Putamen (tissue), 1 donor: ENCODE results near the gene GGTA1.
"Not testable (repeated sequence)": the region's sequence is repeated elsewhere in the genome, so short reads cannot be mapped to it uniquely, and the experiment has no call there.

Source experiments
- DNase-seq: peaks from one replicate; pipeline ENCODE4 v3.0.0-alpha.2; 2016; ENCODE audit warnings: low spot score

The GGTA1 gene

DNA sequence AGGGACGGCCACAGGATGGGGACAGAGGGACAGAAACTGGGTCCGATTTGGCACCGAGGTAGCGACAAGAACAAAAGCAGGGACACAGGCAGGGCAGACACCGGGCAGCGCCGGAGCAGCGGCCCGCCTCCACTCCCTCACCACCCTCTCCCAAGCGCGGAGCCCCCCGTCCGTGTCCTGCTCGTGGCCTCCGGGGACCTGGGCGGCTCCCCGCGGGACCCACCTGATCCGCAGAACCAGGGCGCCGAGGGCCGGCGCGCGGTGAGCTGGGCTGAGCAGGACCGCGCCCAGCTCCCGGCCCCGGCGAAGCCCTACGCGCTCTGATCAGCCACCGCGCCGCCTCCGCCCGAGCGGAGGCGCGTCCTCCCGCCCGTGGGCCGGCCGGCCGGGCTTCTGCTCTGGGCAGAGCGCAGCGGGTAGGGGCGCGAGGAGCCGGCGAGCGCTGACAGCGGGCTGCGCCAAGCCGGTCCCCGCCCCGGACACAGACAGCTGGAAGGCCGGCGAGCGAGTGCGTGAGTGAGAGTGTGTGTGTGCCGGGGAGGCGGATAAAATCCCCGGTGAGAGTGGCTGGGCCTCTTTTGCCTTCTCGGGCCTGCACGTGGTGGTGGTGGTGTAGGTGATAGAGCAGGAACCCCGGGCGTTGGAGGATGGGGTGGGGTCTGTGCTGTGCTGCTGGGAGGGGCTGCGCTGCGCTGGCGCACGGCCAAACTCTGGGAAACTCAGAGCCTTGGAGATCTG lies at the start of gene GGTA1:
Gene GGTA1, minus strand, starts transcription at position 418 of the 738 bp plus-strand sequence. CDS start 31,922 bp downstream, outside the sequence.
- no peak for DNase-seq

DNA sequence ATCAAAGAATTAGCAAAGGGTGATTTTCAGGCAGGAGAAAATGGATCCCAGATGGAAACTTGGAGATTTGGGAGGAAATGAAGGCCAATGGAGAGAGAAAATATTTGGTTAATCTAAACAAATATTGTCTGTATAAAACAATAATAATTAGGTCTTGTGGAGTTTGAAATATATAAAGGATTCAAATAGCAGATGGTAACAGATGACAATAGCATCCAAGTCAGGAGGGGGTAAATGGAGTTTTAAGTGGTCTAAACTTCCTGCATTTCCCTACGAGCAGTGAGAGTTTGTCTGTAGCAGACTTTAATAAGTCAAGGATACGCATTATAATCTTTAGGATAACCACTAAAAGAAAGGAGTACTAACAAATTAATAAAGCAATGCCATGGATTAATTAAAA lies 49.0 kb upstream of the GGTA1 start:
- no peak for DNase-seq

DNA sequence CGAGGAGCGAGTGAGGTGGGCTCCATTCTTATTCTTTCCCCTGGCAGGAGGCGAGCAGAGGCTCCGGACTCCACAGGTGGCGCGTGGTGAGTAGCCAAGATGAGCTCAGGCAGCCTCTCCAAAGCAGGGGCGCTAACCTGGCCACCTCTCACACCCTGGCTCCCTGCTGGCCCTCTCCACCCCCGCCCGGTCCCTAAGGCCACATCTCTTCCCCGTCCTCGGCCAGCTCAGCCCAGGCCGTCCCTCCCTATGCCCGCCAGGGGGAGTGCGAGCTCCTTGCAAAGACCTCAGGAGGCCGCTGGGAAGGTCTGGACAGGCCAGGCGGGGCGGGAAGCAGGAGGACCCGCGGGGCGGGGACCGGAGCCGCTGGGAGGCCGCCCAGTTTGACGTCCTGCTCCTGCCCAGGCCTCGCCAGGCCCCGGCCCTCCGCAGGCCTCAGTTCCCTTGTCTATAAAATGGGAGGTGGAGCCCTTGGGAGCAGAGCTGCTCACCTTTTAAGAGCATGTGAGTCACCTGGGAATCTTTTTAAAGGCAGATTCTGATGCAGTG lies 46.3 kb upstream of the GGTA1 start:
- DNase-seq: peak; percentile 92

DNA sequence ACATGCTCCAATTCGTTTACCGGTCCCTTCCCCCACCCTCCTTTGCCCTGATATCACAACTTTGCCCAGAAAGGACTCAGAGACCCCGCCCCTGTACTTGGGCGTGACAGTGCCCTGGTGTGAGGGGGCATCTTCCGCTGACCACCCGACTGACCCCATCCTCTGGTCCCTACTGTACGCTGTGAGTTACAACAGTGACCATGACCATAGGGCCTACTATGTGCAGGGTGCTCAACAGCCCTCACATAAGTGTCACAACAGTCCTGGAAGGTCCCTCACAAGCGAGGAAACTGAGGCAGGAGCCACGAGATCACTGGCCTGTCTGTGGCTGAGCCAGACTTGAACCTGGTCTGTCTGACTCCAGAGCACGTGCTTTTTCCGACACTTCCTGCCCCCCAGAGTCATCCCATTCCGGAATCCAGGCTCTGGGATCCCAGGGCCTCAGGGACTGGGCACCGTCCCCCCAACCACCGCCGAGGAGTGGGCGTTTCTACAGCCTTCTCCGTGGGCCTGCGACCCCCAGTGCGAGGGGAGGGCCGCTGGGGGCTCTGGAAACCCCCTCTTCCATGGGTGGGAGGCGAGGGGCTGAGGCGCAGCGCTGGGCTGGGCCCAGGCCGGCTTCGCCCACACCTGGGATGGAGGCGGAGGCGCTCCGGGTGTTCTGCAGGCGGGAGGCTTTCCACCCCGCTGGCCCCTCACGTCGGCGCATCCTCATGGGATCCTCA lies 45.7 kb upstream of the GGTA1 start:
- no peak for DNase-seq

DNA sequence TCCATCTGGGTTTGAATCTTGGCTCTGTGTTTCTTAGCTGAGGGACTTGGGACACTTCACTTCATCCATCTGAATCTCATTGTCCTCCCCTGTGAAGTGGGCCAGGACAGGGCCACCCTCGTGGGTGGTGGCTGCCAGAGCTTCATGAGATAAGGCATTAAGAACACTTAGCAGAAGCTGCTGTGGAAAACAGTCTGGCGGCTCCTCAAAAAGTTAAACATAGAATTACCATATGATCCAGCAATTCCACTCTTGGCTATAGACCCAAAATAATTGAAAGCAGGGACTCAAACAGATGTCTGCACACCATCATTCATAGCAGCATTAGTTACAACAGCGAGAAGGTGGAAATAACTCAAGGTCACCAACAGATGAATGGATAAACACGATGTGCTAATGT lies 42.4 kb upstream of the GGTA1 start:
- no peak for DNase-seq

DNA sequence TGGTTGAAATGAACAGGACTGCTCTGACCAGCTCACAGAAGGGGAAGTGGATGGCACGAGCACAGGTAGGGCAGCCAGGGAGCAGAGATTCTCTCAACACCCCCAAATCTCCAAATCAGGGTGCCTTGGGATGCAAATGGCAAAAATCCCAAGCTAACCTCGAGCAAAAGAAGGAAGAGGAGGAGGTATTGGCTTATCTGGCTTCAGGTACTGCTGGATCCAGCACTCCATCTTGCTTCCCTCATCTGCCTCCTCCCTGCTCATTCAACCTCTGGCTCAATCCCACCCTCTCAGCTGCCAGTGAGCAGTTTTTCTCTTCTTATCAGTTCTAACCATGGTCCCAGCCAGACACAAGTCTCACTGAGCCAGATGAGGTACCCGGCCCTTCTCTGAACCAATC lies 41.6 kb upstream of the GGTA1 start:
- DNase-seq: no peak

DNA sequence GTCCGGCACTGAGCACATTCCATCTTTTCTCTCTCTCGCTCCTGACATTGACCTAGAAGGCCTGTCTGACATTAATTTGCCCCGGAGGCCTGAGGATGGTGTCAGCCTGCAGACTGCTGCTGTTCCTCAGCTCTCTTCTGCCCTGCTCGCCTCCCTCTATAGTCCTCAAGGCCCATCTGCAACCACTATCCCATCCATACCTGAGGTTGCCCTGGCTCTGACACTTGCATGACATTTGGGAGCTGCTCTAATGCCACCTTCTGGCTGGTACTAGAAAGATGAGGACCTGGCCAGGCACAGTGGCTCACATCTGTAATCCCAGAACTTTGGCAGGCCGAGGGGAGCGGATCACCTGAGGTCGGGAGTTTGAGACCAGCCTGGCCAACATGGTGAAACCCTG lies 38.6 kb upstream of the GGTA1 start:
- DNase-seq: no peak

DNA sequence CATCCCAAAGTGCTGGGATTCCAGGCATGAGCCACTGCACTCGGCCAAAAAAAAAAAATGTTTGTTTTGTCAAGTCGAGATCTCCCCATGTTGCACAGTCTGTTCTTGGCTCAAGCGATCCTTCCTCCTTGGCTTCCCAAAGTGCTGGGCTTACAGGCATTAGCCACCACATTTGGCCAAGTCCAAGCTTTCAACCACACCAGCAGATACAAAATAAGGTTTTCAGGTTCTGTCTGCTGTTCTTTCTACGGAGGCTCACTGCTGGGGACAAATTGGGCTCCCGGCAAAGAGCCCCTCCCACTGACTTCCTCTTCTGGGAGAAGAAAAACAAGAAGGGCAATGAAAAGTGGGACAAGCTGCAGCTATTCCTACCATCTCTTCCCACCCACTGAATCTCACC lies 37.6 kb upstream of the GGTA1 start:
- DNase-seq: no peak

DNA sequence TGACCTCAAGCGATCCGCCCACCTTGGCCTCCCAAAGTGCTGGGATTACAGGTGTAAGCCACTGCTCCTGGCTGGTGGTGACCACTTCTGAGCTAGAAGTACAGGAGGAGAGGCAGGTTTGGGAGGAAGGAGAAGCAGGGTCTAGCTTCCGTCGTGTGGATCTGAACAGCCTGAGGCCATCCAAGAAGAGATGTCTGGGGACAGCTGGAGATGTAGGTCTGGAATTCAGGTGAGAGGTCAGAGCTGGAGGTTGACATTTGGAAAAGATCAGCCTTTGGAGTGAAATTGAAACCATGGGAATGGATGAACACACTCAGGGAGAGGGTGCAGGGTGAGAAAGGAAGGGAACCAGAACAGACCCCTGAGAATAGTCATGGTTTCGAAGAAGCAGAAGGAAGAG lies 33.2 kb upstream of the GGTA1 start:
- DNase-seq: no peak

DNA sequence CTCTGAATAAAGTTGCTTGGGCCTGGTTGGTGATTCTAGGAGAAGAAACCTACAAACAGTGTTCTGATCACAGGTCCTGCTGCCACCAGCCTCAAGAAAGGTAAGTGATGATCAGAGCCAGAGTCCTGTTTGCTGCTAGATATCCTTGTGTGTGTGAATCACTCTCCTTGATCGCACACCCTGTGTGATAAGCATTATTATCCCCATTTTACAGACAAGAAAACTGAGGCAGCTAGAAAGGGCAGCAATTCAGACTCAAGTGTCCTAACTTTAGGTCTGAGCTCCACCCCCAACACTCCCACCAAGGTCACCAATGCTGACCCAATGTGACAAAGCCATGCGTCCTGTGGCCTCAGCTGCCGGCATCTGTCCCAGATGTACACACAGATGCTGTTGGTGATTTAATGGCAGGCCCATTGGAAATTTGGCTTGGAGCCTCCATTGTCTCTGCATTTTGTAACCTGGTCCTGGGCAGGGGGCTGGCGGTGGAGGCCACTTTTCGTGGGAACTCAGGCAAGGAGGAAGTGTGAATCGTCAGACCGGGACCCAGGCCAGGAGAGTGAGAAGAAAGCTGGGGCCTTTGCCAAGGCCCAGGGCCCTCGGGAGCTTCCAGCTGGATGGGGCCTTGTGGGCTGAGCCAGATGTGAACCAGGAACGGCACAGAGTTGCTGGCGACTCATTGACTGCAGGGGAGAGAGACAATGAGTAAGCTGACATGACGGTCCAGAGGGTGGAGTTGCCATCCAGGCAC lies 29.8 kb upstream of the GGTA1 start:
- DNase-seq: peak; percentile 52

DNA sequence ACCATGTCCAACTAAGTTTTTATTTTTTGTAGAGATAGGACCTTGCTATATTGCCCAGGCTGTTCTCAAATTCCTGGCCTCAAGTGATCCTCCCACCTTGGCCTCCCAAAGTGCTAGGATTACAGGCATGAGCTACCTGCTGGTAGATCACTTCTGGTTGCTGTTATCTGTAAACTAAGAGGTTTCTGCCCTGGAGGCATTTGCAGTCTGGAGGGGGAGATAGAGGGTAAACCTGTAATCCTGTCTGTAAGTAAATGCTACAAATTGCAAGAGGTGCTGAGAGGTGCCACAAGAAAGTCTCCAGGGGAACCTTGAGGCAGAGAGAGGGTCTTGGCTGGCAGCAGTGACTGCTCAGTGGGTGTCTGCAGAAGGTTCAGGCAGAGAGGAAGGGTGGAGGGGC lies 29.0 kb upstream of the GGTA1 start:
- DNase-seq: no peak

DNA sequence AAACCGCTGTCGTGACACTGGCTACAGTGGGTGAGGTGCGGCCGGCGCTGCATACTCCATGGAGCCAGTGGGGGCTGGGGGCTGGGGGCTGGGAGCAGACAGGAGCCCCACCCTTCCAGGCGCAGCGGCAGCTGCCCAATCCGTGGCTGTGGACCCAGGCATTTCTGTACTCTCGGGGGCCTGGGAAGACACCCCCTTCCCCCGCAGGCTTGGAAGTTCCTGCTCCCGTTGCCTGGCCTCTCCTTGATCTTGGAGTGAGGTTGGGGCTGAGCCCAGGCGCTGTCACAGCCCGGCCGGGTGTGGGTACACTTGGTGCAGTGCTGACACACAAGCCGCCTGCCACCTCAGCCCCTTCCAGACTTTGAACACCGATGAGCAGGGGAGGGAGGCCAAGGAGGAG lies 27.7 kb upstream of the GGTA1 start:
- DNase-seq: no peak

DNA sequence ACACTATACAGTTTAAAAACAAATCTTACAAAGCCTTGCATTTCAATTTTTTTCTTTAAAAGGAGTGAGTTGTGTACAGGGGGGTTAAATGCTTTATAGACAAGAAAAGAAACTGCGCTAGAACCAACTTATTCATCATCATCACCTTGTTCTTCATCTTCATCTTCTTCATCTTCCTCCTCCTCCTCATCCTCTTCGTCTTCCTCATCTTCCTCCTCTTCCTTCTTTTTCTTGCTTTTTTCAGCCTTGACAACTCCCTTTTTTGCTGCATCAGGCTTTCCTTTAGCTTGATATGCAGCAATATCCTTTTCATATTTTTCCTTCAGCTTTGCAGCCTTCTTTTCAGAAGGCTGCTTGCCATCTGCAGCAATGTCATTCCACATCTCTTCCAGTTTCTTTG lies 20.0 kb upstream of the GGTA1 start:
- not testable (repeated sequence) for DNase-seq

DNA sequence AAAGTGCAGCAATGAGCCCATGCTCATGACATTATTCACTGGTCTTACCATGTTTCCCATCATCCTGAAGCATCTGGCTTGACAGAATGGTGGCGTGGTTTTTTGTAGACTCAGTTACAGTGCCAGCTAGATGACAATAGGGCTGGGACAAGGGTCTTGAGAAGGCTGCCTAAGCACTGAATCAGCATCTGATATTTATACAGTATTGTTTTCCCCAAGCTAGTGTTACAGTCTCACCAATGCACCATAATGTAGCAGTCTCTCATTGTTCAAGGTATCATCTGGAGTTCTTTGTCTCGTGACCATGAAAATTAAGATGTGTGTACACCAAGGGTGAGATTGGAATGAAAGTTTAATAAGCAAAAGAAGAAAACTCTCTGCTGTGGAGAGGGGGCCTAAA lies 19.0 kb upstream of the GGTA1 start:
- no peak for DNase-seq

DNA sequence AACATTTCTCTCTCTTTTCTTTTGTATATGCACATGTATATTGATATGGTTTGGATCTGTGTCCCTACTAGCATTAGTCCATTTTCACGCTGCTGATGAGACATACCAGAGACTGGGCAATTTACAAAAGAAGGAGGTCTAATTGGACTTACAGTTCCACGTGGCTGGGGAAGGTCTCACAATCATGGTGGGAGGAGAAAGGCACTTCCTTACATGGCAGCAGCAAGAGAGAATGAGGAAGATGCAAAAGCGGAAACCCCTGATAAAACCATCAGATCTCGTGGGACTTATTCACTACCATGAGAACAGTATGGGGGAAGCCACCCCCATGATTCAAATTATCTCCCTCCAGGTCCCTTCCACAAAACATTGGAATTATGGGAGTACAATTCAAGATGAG lies 13.5 kb upstream of the GGTA1 start:
- DNase-seq: not testable (repeated sequence)

DNA sequence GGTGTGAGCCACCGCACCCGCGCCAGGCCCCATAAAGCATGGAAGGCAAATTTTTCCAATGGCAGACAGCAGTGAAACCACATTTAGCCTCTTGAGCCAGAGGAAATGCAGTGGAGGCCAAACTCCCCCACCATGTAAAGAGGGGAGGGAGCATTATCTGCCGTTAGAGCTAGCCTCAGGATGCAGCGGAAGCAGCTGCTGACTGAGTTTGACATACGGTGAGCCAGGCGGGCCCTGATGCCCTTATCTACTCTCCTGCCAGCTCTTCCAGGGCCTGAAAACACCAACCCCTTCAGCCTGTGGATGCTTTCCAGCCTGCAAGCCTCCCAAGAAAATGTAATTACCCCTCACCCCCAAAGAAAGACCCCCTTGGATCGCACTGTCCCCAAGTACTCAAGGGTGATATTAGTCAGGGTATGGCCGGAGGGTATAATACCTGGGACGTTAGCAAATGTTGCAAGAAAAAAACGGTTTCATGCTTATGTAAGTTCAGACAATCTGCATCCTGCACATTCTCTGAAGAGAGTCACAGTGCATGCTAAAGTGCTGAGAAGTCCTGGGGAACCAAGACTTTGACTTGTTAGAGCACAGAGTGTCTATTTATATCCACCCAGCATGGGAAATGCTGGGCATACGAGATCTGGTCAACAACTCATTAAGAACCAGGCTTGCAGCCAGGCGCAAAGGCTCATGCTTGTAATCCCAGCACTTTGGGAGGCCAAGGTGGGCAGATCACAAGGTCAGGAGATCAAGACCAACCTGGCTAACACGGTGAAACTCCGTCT lies 11.3 kb upstream of the GGTA1 start:
- no peak for DNase-seq

DNA sequence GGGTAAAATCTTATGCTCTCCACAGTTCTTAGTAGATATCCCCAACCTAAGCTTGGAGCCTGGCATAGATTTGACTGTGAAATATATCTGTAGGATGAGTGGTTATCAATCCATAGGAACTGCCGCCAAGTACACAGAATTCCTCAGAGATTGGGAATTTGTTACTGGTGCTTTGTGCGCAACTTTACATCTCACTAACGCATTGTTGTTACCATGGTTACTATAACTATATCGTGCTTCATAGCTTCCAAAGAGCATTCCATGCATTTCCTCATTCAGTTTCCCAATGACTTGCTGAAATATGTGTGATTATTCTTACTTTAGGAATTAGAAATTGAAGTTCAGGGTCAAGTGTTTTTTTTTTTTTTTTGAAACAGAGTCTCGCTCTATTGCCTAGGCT lies 9.5 kb upstream of the GGTA1 start:
- no peak for DNase-seq

DNA sequence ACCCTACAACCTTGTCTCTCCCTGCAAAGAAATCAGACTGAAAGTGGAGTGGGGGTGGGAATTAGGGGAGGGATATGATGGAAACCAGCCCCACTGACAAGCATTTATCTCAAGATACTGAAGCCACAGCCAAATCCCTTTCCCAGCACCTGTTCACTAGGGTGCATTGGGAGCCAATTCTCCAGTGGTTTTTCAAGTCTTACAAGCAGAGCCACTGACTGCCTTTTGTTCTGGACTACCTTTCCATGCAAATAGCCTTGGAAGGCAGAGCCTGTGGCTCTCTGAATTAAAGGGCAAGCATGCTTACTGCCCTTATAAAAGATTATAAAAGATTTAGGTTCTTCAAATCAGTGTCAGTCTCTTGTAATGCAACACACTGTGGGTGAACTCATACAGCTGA lies 8.8 kb upstream of the GGTA1 start:
- DNase-seq: no peak

DNA sequence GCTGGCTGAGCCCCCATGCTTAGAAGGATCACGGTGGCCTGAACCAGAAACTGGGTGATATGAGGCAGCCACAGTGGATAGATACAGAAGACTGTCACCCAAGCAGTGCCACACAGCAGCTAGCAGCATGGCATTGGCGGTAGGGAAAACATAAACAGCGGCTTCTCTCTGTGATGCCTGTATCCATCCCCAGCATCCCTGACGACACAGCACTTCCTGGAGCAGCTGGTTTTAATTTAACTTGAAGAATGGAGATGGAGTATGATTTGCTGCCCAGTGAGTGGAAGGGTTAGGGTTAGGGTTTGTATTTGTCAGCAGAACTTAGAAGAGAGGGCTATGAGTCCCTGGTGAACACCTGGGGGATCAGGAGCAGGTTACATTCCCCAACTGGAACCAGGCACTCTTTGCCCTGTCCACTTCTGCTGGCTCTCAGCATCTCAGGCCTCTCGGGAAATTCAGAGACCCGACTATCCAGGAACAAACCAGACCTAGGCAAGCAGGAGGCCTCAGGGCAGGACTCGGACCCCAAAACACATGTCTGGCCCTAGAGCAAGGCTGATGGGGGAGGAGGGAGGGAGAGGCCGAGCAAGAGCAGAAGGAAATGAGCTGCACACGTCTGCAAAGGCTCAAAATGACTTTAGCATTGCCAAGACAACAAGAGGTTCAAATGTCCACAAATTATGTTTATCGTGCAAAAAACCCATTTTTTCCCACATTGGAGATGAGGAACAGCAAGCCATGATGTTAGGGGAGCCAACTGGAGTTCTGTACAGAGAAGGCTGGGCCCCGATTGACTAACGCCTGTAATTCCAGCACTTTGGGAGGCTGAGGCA lies 6.5 kb upstream of the GGTA1 start:
- no peak for DNase-seq

DNA sequence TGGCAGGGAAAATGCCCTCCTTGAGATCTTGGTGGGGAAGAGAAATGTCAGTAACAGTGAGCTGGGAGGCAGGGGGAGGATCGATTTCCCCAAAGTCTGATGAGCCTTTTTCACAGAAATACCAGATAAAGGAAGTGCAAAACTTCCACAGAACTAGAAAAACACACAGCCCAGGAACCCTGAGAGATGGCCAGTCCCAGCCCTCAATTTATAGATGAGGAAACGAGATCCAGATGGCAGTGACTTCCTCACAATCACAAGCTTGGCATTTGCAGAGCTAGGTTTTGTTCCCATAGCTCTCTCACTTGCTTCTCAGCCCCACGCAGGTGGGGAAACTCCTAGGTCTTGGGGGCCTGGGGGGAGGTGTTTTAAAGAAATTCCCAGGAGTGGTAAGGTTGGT lies 3.8 kb upstream of the GGTA1 start:
- no peak for DNase-seq

DNA sequence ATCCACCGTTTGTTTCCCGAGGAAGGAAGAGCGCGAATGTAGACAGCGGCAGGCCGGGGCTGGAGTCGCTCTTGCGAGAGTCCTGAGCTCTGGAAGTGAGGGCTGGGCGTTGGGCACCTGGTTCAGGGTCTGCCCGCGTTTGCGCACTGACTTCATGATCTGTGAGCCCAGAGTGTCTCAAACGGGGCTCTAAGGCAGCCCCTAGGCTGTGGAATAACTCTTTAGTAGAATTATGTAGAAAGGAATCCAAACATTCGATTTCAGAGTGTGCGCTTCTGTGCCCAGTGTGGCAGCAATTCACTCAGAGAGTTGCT lies 478 bp upstream of the GGTA1 start:
- no peak for DNase-seq

DNA sequence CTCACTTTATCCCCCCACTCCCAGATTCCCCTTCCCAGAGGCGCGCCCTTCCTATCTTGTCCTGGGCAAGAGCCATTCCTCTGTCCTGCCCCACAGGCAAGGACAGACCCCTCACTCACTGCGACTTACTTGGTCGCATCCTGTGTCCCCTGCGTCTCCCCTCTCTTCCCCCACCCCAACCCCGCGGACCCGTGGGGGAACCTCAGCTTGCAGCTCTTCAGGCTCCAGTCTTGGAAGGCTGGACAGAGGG lies 542 bp downstream of the GGTA1 start:
- no peak for DNase-seq
